ENCODE results near the gene NCOA1.
"Not testable (repeated sequence)": the region's sequence is repeated elsewhere in the genome, so short reads cannot be mapped to it uniquely, and the experiment has no call there.

The NCOA1 gene

GRCh38 chr2:24594283-24594682 lies 103.2 kb downstream of the NCOA1 start:
- Histone ChIP-seq H3K4me1 (ENCODE audit: insufficient read depth, low read length) (no peaks in the 10 kb centered on the region), H2AFZ (ENCODE audit: low read depth, low read length) (no peak overlapping the region), H3K27ac (ENCODE audit: low read length) (no peak overlapping the region), H3K36me3 (ENCODE audit: insufficient read depth, low read length) (no peaks in the 10 kb centered on the region; the same call in 1 of the 2 replicates), H3K79me2 (ENCODE audit: insufficient read depth, low read length) (no peaks in the 10 kb centered on the region), H4K20me1 (ENCODE audit: insufficient read depth, low read length) (no peaks in the 10 kb centered on the region), H3K4me3 (ENCODE audit: low read depth in 1 of 2, low read length in 2 of 2) (no peak overlapping the region), H3K9me3 (ENCODE audit: insufficient read depth, low read length, severe bottlenecking) (no peaks in the 10 kb centered on the region), H3K4me2 (ENCODE audit: insufficient read depth, low read length) (no peak overlapping the region), H3K27me3 (ENCODE audit: insufficient read depth, low read length, poor library complexity) (no peaks in the 10 kb centered on the region), H3K9ac (ENCODE audit: low read depth, low read length) (no peak overlapping the region)
- DNase-seq (no peak), ATAC-seq (ENCODE audit: insufficient read depth, low read depth) (no peak)
- TF ChIP-seq EZH2 (IDR thresholded peaks at IDR 0.05; ENCODE audit: borderline replicate concordance, low read depth, low read length, severe bottlenecking) (no peak), CTCF (IDR thresholded peaks at IDR 0.05; ENCODE audit: borderline replicate concordance, extremely low read depth, low read length, poor library complexity, severe bottlenecking) (no peak)

- no peaks in the 10 kb centered on the region for H3K4me1 ChIP-seq (ENCODE audit: insufficient read depth, low read length)
- no peaks in the 10 kb centered on the region for H3K9me3 ChIP-seq (ENCODE audit: insufficient read depth, low read length, severe bottlenecking)
- H3K27me3 ChIP-seq (ENCODE audit: insufficient read depth, low read length, poor library complexity) = no peaks in the 10 kb centered on the region
- H3K36me3 ChIP-seq (ENCODE audit: insufficient read depth, low read length) = no peaks in the 10 kb centered on the region
- H3K4me2 ChIP-seq (ENCODE audit: insufficient read depth, low read length) = no peak overlapping the region
- DNase-seq (no peak), ATAC-seq (ENCODE audit: insufficient read depth, low read depth) (no peak)
- no peak overlapping the region for H3K27ac ChIP-seq (ENCODE audit: low read length)
- no peaks in the 10 kb centered on the region for H4K20me1 ChIP-seq (ENCODE audit: insufficient read depth, low read length)
- no peak for TF ChIP-seq EZH2 (IDR thresholded peaks at IDR 0.05; ENCODE audit: borderline replicate concordance, low read depth, low read length, severe bottlenecking)
- no peak for TF ChIP-seq CTCF (IDR thresholded peaks at IDR 0.05; ENCODE audit: borderline replicate concordance, extremely low read depth, low read length, poor library complexity, severe bottlenecking)
- no peak overlapping the region for H3K4me3 ChIP-seq (ENCODE audit: low read depth in 1 of 2, low read length in 2 of 2)
- no peak overlapping the region for H3K9ac ChIP-seq (ENCODE audit: low read depth, low read length)
- H2AFZ ChIP-seq (ENCODE audit: low read depth, low read length) = no peak overlapping the region
- H3K79me2 ChIP-seq (ENCODE audit: insufficient read depth, low read length) = no peaks in the 10 kb centered on the region
Measured at GRCh38 chr2:24597181-24597870, 106.3 kb downstream of the NCOA1 start.

- not testable (repeated sequence) for H3K9ac ChIP-seq (ENCODE audit: low read depth, low read length); H3K36me3 ChIP-seq (ENCODE audit: insufficient read depth, low read length); H4K20me1 ChIP-seq (ENCODE audit: insufficient read depth, low read length); ATAC-seq (ENCODE audit: insufficient read depth, low read depth); H3K27ac ChIP-seq (ENCODE audit: low read length); DNase-seq; H3K27me3 ChIP-seq (ENCODE audit: insufficient read depth, low read length, poor library complexity); H3K79me2 ChIP-seq (ENCODE audit: insufficient read depth, low read length); H3K4me1 ChIP-seq (ENCODE audit: insufficient read depth, low read length); H3K4me2 ChIP-seq (ENCODE audit: insufficient read depth, low read length); H3K4me3 ChIP-seq (ENCODE audit: low read depth in 1 of 2, low read length in 2 of 2); H2AFZ ChIP-seq (ENCODE audit: low read depth, low read length); H3K9me3 ChIP-seq (ENCODE audit: insufficient read depth, low read length, severe bottlenecking)
Measured at GRCh38 chr2:24600140-24600539, 109.1 kb downstream of the NCOA1 start.

GRCh38 chr2:24611631-24612030 lies 120.6 kb downstream of the NCOA1 start:
- peaks cover 6% of the 10 kb centered on the region for H3K9me3 ChIP-seq (ENCODE audit: insufficient read depth, low read length, severe bottlenecking)
- H3K4me1 ChIP-seq (ENCODE audit: insufficient read depth, low read length) = no peaks in the 10 kb centered on the region
- no peak for TF ChIP-seq EZH2 (IDR thresholded peaks at IDR 0.05; ENCODE audit: borderline replicate concordance, low read depth, low read length, severe bottlenecking)
- H3K4me3 ChIP-seq (ENCODE audit: low read depth in 1 of 2, low read length in 2 of 2) = no peak overlapping the region
- 0 out of 2 replicates have a peak, but pooled peaks cover 2% of the 10 kb centered on the region for H3K79me2 ChIP-seq (ENCODE audit: insufficient read depth, low read length)
- ATAC-seq (ENCODE audit: insufficient read depth, low read depth) = no peak
- H3K9ac ChIP-seq (ENCODE audit: low read depth, low read length) = no peak overlapping the region
- no peaks in the 10 kb centered on the region for H3K27me3 ChIP-seq (ENCODE audit: insufficient read depth, low read length, poor library complexity)
- no peak overlapping the region for H2AFZ ChIP-seq (ENCODE audit: low read depth, low read length)
- H3K36me3 ChIP-seq (ENCODE audit: insufficient read depth, low read length) = peaks cover 6% of the 10 kb centered on the region; the same call in 1 of the 2 replicates
- no peak for DNase-seq
- H3K27ac ChIP-seq (ENCODE audit: low read length) = no peak overlapping the region
- H4K20me1 ChIP-seq (ENCODE audit: insufficient read depth, low read length) = no peaks in the 10 kb centered on the region
- no peak overlapping the region for H3K4me2 ChIP-seq (ENCODE audit: insufficient read depth, low read length)
